GM12891 (cell line): ENCODE results near the gene CEACAM5.

Source experiments
- POLR2A ChIP-seq: IDR thresholded peaks from 2 replicates; pipeline ENCODE4 v1.6.1; 2011; ENCODE audit warnings: low read depth, low read length, control low read depth
- POLR2AphosphoS5 ChIP-seq: IDR thresholded peaks from 2 replicates; pipeline ENCODE4 v1.6.1; 2011; ENCODE audit warnings: low read depth, low read length, control low read depth
- SPI1 ChIP-seq: IDR thresholded peaks from 2 replicates; pipeline ENCODE4 v1.6.1; 2011; ENCODE audit warnings: low read depth, low read length, control low read depth

GRCh38 chr19:41700381-41701195 lies 7.8 kb upstream of the CEACAM5 start:
- TF ChIP-seq POLR2A, result no peak
- TF ChIP-seq POLR2AphosphoS5, result no peak
- no peak for TF ChIP-seq SPI1
